WTC11 (cell line): ENCODE measurements around the gene FTL. TPM values are rescaled to one million over a fixed set of nuclear protein-coding genes. Genes with fewer than 3 reads are reported as not detected.

Experiments
- ATAC-seq: fragments of 200-7000 bp; cut with Tn5 transposase; 2 replicates; pipeline ENCODE4 v1.10.0; 2021; ENCODE audit warnings: mild to moderate bottlenecking, moderate library complexity
- CTCF ChIA-PET: fragments of 300-600 bp; sonication (Branson Sonifier 250); formaldehyde crosslinking; loops from one replicate; lab custom pipeline; 2021; ENCODE audit warnings: antibody characterized with exemption; lab: Charles Lee
- POLR2A ChIA-PET: fragments of 350-600 bp; sonication (Branson Sonifier 250); formaldehyde crosslinking; loops from one replicate; lab custom pipeline; 2021; ENCODE audit warnings: antibody characterized with exemption; lab: Charles Lee
- DNase-seq: peaks from one replicate; pipeline ENCODE4 v3.0.0; 2021; ENCODE audit warnings: low spot score
- H3K27ac Mint-ChIP-seq: 2 replicates; pipeline ENCODE4 v1.8.0; 2021; ENCODE audit warnings: mixed read lengths
- H3K27me3 Mint-ChIP-seq: 2 replicates; pipeline ENCODE4 v1.8.0; 2021; ENCODE audit warnings: low read depth, mild to moderate bottlenecking, moderate library complexity, mixed read lengths
- H3K36me3 Mint-ChIP-seq: 2 replicates; pipeline ENCODE4 v1.8.0; 2021; ENCODE audit warnings: mixed read lengths
- H3K4me1 Mint-ChIP-seq: 2 replicates; pipeline ENCODE4 v1.8.0; 2022; ENCODE audit warnings: mixed read lengths
- H3K4me3 Mint-ChIP-seq: 2 replicates; pipeline ENCODE4 v1.8.0; 2021; ENCODE audit warnings: mild to moderate bottlenecking, moderate library complexity, mixed read lengths
- H3K9me3 Mint-ChIP-seq: 2 replicates; pipeline ENCODE4 v1.8.0; 2021; ENCODE audit warnings: mixed read lengths
- E2F1 ChIP-seq: sonication (generic); formaldehyde crosslinking; IDR thresholded peaks from 2 replicates; pipeline ENCODE4 v1.8.0; 2022; ENCODE audit warnings: mild to moderate bottlenecking, missing genetic modification reagents
- E2F5 ChIP-seq: sonication (generic); formaldehyde crosslinking; IDR thresholded peaks from 2 replicates; pipeline ENCODE4 v1.8.1; 2022; ENCODE audit warnings: mild to moderate bottlenecking, moderate library complexity, missing genetic modification reagents
- FOXP1 ChIP-seq: sonication (generic); formaldehyde crosslinking; IDR thresholded peaks from 2 replicates; pipeline ENCODE4 v1.8.0; 2022; ENCODE audit warnings: missing genetic modification reagents, mild to moderate bottlenecking, moderate library complexity, borderline replicate concordance
- HMGA2 ChIP-seq: fragments of 250-450 bp; sonication (Bioruptor Pico); IDR thresholded peaks from 2 replicates; pipeline ENCODE4 v1.4.0; 2021; ENCODE audit warnings: mild to moderate bottlenecking, moderate library complexity
- HMGXB4 ChIP-seq: sonication (generic); formaldehyde crosslinking; IDR thresholded peaks from 2 replicates; pipeline ENCODE4 v1.8.1; 2023; ENCODE audit warnings: mild to moderate bottlenecking, moderate library complexity, missing genetic modification reagents
- NFATC4 ChIP-seq: fragments of 250-450 bp; sonication (Bioruptor Pico); IDR thresholded peaks from 2 replicates; pipeline ENCODE4 v1.9.0; 2021; ENCODE audit warnings: mild to moderate bottlenecking
- NR3C1 ChIP-seq: sonication (generic); formaldehyde crosslinking; conservative IDR thresholded peaks from 2 replicates; pipeline ENCODE4 v1.8.1; 2023; ENCODE audit warnings: low read depth, mild to moderate bottlenecking, missing genetic modification reagents
- SOX15 ChIP-seq: fragments of 250-450 bp; sonication (Bioruptor Pico); IDR thresholded peaks from 2 replicates; pipeline ENCODE4 v1.9.0; 2021; ENCODE audit warnings: mild to moderate bottlenecking
- TEAD4 ChIP-seq: sonication (generic); formaldehyde crosslinking; IDR thresholded peaks from 2 replicates; pipeline ENCODE4 v1.8.0; 2022; ENCODE audit warnings: mild to moderate bottlenecking, missing genetic modification reagents
- TP53 ChIP-seq: sonication (generic); formaldehyde crosslinking; IDR thresholded peaks from 2 replicates; pipeline ENCODE4 v1.8.1; 2023; ENCODE audit warnings: mild to moderate bottlenecking, missing genetic modification reagents
- ZBTB21 ChIP-seq: sonication (generic); formaldehyde crosslinking; IDR thresholded peaks from 2 replicates; pipeline ENCODE4 v1.8.1; 2023; ENCODE audit warnings: mild to moderate bottlenecking, missing genetic modification reagents, borderline replicate concordance
- ZBTB43 ChIP-seq: sonication (generic); formaldehyde crosslinking; IDR thresholded peaks from 2 replicates; pipeline ENCODE4 v1.8.1; 2023; ENCODE audit warnings: mild to moderate bottlenecking, missing genetic modification reagents
- ZNF121 ChIP-seq: sonication (generic); formaldehyde crosslinking; IDR thresholded peaks from 2 replicates; pipeline ENCODE4 v1.8.0; 2023; ENCODE audit warnings: missing genetic modification reagents
- ZNF138 ChIP-seq: sonication (generic); formaldehyde crosslinking; conservative IDR thresholded peaks from 2 replicates; pipeline ENCODE4 v1.8.1; 2022; ENCODE audit warnings: mild to moderate bottlenecking, moderate library complexity, missing genetic modification reagents
- ZNF396 ChIP-seq: fragments of 250-450 bp; sonication (Bioruptor Pico); IDR thresholded peaks from 2 replicates; pipeline ENCODE4 v1.8.0; 2021; ENCODE audit warnings: mild to moderate bottlenecking, moderate library complexity, borderline replicate concordance
- total RNA-seq: library from RNA; stranded (reverse); gene quantifications from 3 replicates; pipeline ENCODE4 v1.2.3, GENCODE V29; 2021
- TF ChIP-seq, protein P1 (sequence below): fragments of 250-450 bp; sonication (Bioruptor Pico); IDR thresholded peaks from 2 replicates; pipeline ENCODE4 v1.9.0; 2021; ENCODE audit warnings: moderate library complexity, mild to moderate bottlenecking, inconsistent platforms, borderline replicate concordance
- TF ChIP-seq, protein P2 (sequence below): sonication (generic); formaldehyde crosslinking; IDR thresholded peaks from 2 replicates; pipeline ENCODE4 v1.8.0; 2022; ENCODE audit warnings: mild to moderate bottlenecking, missing genetic modification reagents
- TF ChIP-seq, protein P3 (sequence below): sonication (generic); formaldehyde crosslinking; IDR thresholded peaks from 2 replicates; pipeline ENCODE4 v1.8.0; 2023; ENCODE audit warnings: missing genetic modification reagents
- TF ChIP-seq, protein P4 (sequence below): sonication (generic); formaldehyde crosslinking; conservative IDR thresholded peaks from 2 replicates; pipeline ENCODE4 v1.8.1; 2023; ENCODE audit warnings: mild to moderate bottlenecking, low read depth, missing genetic modification reagents, moderate library complexity
- TF ChIP-seq, protein P5 (sequence below): sonication (generic); formaldehyde crosslinking; IDR thresholded peaks from 2 replicates; pipeline ENCODE4 v1.8.1; 2023; ENCODE audit warnings: mild to moderate bottlenecking, missing genetic modification reagents, moderate library complexity

Gene FTL
- total RNA-seq, 1 experiment from 2014 or later = 1,061 TPM

- ATAC-seq (no peak), DNase-seq (no peak)
- H3K27me3 Mint-ChIP-seq = peaks cover 19% of the 10 kb centered on the region
- H3K4me3 Mint-ChIP-seq = no peak overlapping the region
- no peaks in the 10 kb centered on the region for H3K9me3 Mint-ChIP-seq
- H3K4me1 Mint-ChIP-seq = peaks cover 2% of the 10 kb centered on the region; the same call in 1 of the 2 replicates
- TF ChIP-seq ZNF138 (no peak), TEAD4 (no peak), ZNF121 (no peak), HMGXB4 (CRISPR knock-in tag) (no peak), E2F1 (no peak), ZBTB21 (CRISPR knock-in tag) (no peak), ZBTB43 (no peak), E2F5 (CRISPR knock-in tag) (no peak), NFATC4 (CRISPR knock-in tag) (no peak), SOX15 (CRISPR knock-in tag) (no peak)
- TF ChIP-seq, protein P1, sequence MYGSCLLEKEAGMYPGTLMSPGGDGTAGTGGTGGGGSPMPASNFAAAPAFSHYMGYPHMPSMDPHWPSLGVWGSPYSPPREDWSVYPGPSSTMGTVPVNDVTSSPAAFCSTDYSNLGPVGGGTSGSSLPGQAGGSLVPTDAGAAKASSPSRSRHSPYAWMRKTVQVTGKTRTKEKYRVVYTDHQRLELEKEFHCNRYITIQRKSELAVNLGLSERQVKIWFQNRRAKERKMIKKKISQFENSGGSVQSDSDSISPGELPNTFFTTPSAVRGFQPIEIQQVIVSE (CRISPR knock-in tag) = no peak
- TF ChIP-seq, protein P2, sequence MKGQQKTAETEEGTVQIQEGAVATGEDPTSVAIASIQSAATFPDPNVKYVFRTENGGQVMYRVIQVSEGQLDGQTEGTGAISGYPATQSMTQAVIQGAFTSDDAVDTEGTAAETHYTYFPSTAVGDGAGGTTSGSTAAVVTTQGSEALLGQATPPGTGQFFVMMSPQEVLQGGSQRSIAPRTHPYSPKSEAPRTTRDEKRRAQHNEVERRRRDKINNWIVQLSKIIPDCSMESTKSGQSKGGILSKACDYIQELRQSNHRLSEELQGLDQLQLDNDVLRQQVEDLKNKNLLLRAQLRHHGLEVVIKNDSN = no peak
- TF ChIP-seq, protein P3, sequence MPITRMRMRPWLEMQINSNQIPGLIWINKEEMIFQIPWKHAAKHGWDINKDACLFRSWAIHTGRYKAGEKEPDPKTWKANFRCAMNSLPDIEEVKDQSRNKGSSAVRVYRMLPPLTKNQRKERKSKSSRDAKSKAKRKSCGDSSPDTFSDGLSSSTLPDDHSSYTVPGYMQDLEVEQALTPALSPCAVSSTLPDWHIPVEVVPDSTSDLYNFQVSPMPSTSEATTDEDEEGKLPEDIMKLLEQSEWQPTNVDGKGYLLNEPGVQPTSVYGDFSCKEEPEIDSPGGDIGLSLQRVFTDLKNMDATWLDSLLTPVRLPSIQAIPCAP (CRISPR knock-in tag) = no peak
- CTCF ChIA-PET = no interaction called here
- H3K36me3 Mint-ChIP-seq = peaks cover under 1% of the 10 kb centered on the region; the same call in 1 of the 2 replicates
- POLR2A ChIA-PET = no interaction called here
- no peak overlapping the region for H3K27ac Mint-ChIP-seq
Measured at GRCh38 chr19:48950159-48950558, 14.9 kb upstream of the FTL start.

DNA sequence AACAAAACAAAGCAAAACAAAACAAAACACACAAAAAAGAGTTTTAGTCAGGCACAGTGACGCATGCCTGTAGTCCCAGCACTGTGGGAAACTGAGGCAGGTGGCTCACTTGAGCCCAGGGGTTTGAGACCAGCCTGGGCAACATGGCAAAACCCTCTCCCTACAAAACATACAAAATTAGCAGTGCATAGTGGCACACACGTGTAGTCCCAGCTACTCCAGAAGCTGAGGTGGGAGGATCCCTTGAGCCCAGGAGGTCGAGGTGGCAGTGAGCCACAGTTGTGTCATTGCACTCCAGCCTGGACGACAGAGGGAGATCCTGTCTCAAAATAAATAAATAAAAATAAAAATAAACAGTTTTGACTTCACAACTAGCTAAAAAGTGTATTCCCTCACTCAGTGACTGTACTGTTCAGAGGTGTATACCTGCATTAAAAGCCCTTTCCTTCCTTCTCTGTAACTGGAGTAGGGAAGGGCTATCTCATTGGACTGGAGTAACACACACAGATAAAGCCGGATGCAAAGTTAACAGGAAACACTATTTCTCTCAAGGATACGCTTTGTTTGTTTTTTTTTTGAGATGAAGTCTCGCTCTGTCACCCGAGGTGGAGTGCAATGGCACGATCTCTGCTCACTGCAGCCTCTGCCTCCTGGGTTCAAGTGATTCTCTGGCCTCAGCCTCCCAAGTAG is 14.1 kb upstream of the FTL start:
- ChIA-PET CTCF (interaction anchor here (1.2 to 1.9 kb wide), 2 partner anchors 20 to 43 kb away, joined by 3 to 8 read pairs; partner anchors contain the start of gene RUVBL2), POLR2A (no interaction called here)
- Mint-ChIP-seq H3K27me3 (peaks cover 19% of the 10 kb centered on the region), H3K9me3 (no peaks in the 10 kb centered on the region), H3K4me3 (no peak overlapping the region), H3K36me3 (peaks cover 8% of the 10 kb centered on the region), H3K4me1 (peaks cover 10% of the 10 kb centered on the region), H3K27ac (no peak overlapping the region)
- no peak for TF ChIP-seq HMGA2 (CRISPR knock-in tag)
- no peak for ATAC-seq
- DNase-seq = no peak

GRCh38 chr19:48953141-48953540 is 12.0 kb upstream of the FTL start:
- peaks cover 18% of the 10 kb centered on the region for H3K4me1 Mint-ChIP-seq
- H3K4me3 Mint-ChIP-seq = peak overlapping the region; percentile 16; the same call in 1 of the 2 replicates
- CTCF ChIA-PET = interaction anchor here (0.5 to 2.1 kb wide), 3 partner anchors 17 to 155 kb away, joined by 4 to 11 read pairs (median 5); partner anchors contain the start of genes GYS1 and RUVBL2
- TF ChIP-seq TP53 (no peak), NFATC4 (CRISPR knock-in tag) (no peak), ZNF396 (CRISPR knock-in tag) (no peak), FOXP1 (CRISPR knock-in tag) (no peak), NR3C1 (no peak)
- TF ChIP-seq, protein P4, sequence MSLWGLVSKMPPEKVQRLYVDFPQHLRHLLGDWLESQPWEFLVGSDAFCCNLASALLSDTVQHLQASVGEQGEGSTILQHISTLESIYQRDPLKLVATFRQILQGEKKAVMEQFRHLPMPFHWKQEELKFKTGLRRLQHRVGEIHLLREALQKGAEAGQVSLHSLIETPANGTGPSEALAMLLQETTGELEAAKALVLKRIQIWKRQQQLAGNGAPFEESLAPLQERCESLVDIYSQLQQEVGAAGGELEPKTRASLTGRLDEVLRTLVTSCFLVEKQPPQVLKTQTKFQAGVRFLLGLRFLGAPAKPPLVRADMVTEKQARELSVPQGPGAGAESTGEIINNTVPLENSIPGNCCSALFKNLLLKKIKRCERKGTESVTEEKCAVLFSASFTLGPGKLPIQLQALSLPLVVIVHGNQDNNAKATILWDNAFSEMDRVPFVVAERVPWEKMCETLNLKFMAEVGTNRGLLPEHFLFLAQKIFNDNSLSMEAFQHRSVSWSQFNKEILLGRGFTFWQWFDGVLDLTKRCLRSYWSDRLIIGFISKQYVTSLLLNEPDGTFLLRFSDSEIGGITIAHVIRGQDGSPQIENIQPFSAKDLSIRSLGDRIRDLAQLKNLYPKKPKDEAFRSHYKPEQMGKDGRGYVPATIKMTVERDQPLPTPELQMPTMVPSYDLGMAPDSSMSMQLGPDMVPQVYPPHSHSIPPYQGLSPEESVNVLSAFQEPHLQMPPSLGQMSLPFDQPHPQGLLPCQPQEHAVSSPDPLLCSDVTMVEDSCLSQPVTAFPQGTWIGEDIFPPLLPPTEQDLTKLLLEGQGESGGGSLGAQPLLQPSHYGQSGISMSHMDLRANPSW (CRISPR knock-in tag) = no peak
- TF ChIP-seq, protein P5, sequence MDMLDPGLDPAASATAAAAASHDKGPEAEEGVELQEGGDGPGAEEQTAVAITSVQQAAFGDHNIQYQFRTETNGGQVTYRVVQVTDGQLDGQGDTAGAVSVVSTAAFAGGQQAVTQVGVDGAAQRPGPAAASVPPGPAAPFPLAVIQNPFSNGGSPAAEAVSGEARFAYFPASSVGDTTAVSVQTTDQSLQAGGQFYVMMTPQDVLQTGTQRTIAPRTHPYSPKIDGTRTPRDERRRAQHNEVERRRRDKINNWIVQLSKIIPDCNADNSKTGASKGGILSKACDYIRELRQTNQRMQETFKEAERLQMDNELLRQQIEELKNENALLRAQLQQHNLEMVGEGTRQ (CRISPR knock-in tag) = no peak

More at GRCh38 chr19:48953141-48953540, 12.0 kb upstream of the FTL start:
- no peak for ATAC-seq
- H3K36me3 Mint-ChIP-seq = peaks cover 28% of the 10 kb centered on the region
- no peak for DNase-seq
- H3K27me3 Mint-ChIP-seq = peaks cover 17% of the 10 kb centered on the region
- peak overlapping the region; percentile 57; the same call in 1 of the 2 replicates for H3K27ac Mint-ChIP-seq
- no peaks in the 10 kb centered on the region for H3K9me3 Mint-ChIP-seq
- POLR2A ChIA-PET = no interaction called here
